Uterus (tissue), 2 donors: ENCODE data around the gene FSCN2.

Source experiments
- POLR2A ChIP-seq, 2 donors: fragments of 450-650 bp; IDR thresholded peaks; one replicate each; pipeline ENCODE4 v1.6.1; 2016; ENCODE audit warnings: antibody characterized with exemption in 2 of 2, mild to moderate bottlenecking in 1 of 2, moderate library complexity in 1 of 2
- TF ChIP-seq, protein P1 (sequence below), 4 experiments: fragments of 200-600 bp in 2 of 4; fragments of 450-650 bp in 2 of 4; sonication (generic) in 2 of 4; IDR thresholded peaks; one replicate each; pipeline ENCODE4 v1.5.1; 2016 to 2019; ENCODE audit warnings: antibody characterized with exemption in 4 of 4, mild to moderate bottlenecking in 2 of 4, moderate library complexity in 1 of 4

DNA sequence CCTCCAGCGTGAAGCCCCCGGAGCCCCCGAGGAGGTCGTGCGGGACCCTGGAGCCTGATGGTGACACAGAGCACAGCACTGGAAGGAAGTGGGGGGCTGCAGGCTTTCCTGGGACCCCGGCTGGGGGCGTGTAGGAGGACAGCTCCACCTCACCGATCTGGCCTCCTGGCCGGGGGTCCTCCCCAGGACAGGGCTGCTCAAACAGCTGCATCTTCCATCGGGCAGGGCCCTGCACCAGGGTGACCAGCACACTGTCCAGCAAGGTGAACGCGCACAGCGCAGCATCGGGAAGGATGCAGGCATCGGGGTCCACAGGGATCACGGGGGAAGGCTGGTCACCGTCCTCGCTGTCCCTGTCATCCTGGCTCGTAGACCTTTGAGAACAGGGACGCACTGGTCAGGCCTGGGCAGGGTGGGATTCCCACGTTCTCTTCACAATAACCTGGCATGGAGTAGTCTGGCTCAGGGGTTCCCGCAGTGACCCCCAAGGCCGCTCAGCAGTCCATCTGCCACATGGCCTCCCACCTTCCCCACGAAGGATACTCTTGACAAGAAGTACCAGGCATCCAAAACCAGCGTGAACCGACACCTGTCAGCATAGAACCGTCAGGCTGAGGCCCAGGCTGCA lies 22.8 kb downstream of the FSCN2 start:
- TF ChIP-seq, protein P1, sequence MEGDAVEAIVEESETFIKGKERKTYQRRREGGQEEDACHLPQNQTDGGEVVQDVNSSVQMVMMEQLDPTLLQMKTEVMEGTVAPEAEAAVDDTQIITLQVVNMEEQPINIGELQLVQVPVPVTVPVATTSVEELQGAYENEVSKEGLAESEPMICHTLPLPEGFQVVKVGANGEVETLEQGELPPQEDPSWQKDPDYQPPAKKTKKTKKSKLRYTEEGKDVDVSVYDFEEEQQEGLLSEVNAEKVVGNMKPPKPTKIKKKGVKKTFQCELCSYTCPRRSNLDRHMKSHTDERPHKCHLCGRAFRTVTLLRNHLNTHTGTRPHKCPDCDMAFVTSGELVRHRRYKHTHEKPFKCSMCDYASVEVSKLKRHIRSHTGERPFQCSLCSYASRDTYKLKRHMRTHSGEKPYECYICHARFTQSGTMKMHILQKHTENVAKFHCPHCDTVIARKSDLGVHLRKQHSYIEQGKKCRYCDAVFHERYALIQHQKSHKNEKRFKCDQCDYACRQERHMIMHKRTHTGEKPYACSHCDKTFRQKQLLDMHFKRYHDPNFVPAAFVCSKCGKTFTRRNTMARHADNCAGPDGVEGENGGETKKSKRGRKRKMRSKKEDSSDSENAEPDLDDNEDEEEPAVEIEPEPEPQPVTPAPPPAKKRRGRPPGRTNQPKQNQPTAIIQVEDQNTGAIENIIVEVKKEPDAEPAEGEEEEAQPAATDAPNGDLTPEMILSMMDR (IDR thresholded peaks at IDR 0.05): no peak
- no peak for TF ChIP-seq POLR2A (IDR thresholded peaks at IDR 0.05)
